H9 (cell line): ENCODE data around the gene NAV1. TPM values are rescaled to one million over a fixed set of nuclear protein-coding genes. Genes with fewer than 3 reads are reported as not detected.
A peak's percentile ranks its signal among the peaks of the same experiment; 100 is the strongest.

Experiments
- DNase-seq: peaks from one replicate; pipeline ENCODE4 v3.0.0-alpha.2; 2017
- H2AFZ ChIP-seq: one replicate; pipeline ENCODE4 v1.6.1; 2013; ENCODE audit warnings: mild to moderate bottlenecking, low read length, control low read depth, moderate library complexity
- H2AK5ac ChIP-seq: 2 replicates; pipeline ENCODE4 v1.6.1; 2013; ENCODE audit warnings: low read length, control low read depth, mixed read lengths; ENCODE audit not compliant: insufficient read length
- H2BK120ac ChIP-seq: one replicate; pipeline ENCODE4 v1.6.1; 2013; ENCODE audit warnings: low read depth, mild to moderate bottlenecking, low read length, control low read depth, inconsistent platforms; ENCODE audit not compliant: poor library complexity, severe bottlenecking
- H2BK12ac ChIP-seq: 2 replicates; pipeline ENCODE4 v1.6.1; 2013; ENCODE audit warnings: low read length, control low read depth, mixed read lengths, low read depth; ENCODE audit not compliant: insufficient read length
- H2BK15ac ChIP-seq: 2 replicates; pipeline ENCODE4 v1.6.1; 2013; ENCODE audit warnings: low read depth, low read length, control low read depth
- H2BK20ac ChIP-seq: one replicate; pipeline ENCODE4 v1.6.1; 2013; ENCODE audit warnings: low read depth, mild to moderate bottlenecking, low read length, control low read depth, inconsistent platforms; ENCODE audit not compliant: poor library complexity, severe bottlenecking
- H2BK5ac ChIP-seq: 2 replicates; pipeline ENCODE4 v1.6.1; 2013; ENCODE audit warnings: low read length, control low read depth, mixed read lengths; ENCODE audit not compliant: insufficient read length
- H3K14ac ChIP-seq: 2 replicates; pipeline ENCODE4 v1.6.1; 2013; ENCODE audit warnings: low read length, control low read depth; ENCODE audit not compliant: insufficient read depth
- H3K18ac ChIP-seq: 2 replicates; pipeline ENCODE4 v1.6.1; 2013; ENCODE audit warnings: low read depth, mild to moderate bottlenecking, mixed read lengths, low read length, control low read depth; ENCODE audit not compliant: insufficient read length
- H3K23ac ChIP-seq: 2 replicates; pipeline ENCODE4 v1.6.1; 2013; ENCODE audit warnings: low read length, control low read depth, mixed read lengths, low read depth; ENCODE audit not compliant: insufficient read length
- H3K23me2 ChIP-seq: 2 replicates; pipeline ENCODE4 v1.6.1; 2013; ENCODE audit warnings: low read depth, mild to moderate bottlenecking, mixed read lengths, low read length, control low read depth; ENCODE audit not compliant: insufficient read length, poor library complexity, severe bottlenecking
- H3K27ac ChIP-seq: 2 replicates; pipeline ENCODE4 v1.5.1; 2013; ENCODE audit warnings: low read length, control low read depth, mixed read lengths, low read depth; ENCODE audit not compliant: insufficient read length
- H3K27me3 ChIP-seq: 2 replicates; pipeline ENCODE4 v1.6.1; 2013; ENCODE audit warnings: low read length, control low read depth, inconsistent platforms; ENCODE audit not compliant: insufficient read depth
- H3K4ac ChIP-seq: 2 replicates; pipeline ENCODE4 v1.6.1; 2013; ENCODE audit warnings: low read depth, mild to moderate bottlenecking, control low read depth, inconsistent platforms, low read length, moderate library complexity
- H3K4me1 ChIP-seq: 2 replicates; pipeline ENCODE4 v1.6.1; 2013; ENCODE audit warnings: low read length, control low read depth, inconsistent platforms; ENCODE audit not compliant: insufficient read depth
- H3K4me2 ChIP-seq: 2 replicates; pipeline ENCODE4 v1.6.1; 2013; ENCODE audit warnings: low read length, control low read depth, mixed read lengths; ENCODE audit not compliant: insufficient read length, insufficient read depth
- H3K56ac ChIP-seq: 2 replicates; pipeline ENCODE4 v1.6.1; 2013; ENCODE audit warnings: low read depth, mild to moderate bottlenecking, mixed read lengths, low read length, control low read depth; ENCODE audit not compliant: insufficient read length
- H3K79me1 ChIP-seq: 2 replicates; pipeline ENCODE4 v1.6.1; 2013; ENCODE audit warnings: low read depth, mild to moderate bottlenecking, moderate library complexity, low read length, control low read depth, inconsistent platforms; ENCODE audit not compliant: insufficient read depth, poor library complexity, severe bottlenecking
- H3K79me2 ChIP-seq: 2 replicates; pipeline ENCODE4 v1.6.1; 2013; ENCODE audit warnings: low read length, control low read depth, inconsistent platforms; ENCODE audit not compliant: insufficient read depth
- H3K9ac ChIP-seq: 2 replicates; pipeline ENCODE4 v1.6.1; 2013; ENCODE audit warnings: low read length, control low read depth, mixed read lengths; ENCODE audit not compliant: insufficient read length; ENCODE audit errors: extremely low read depth
- H3K9me3 ChIP-seq: one replicate; pipeline ENCODE4 v1.6.1; 2013; ENCODE audit warnings: low read depth, low read length, inconsistent platforms; ENCODE audit not compliant: control insufficient read depth
- H3T11ph ChIP-seq: one replicate; pipeline ENCODE4 v1.6.1; 2013; ENCODE audit warnings: mild to moderate bottlenecking, low read length, control low read depth, inconsistent platforms
- H4K20me1 ChIP-seq: one replicate; pipeline ENCODE4 v1.6.1; 2013; ENCODE audit not compliant: control insufficient read depth, insufficient read length, insufficient read depth
- H4K5ac ChIP-seq: 2 replicates; pipeline ENCODE4 v1.6.1; 2013; ENCODE audit warnings: low read depth, mild to moderate bottlenecking, mixed read lengths, low read length, control low read depth; ENCODE audit not compliant: insufficient read length
- H4K8ac ChIP-seq: replicated peaks from 2 replicates; pipeline ENCODE4 v1.6.1; 2013; ENCODE audit warnings: low read length, control low read depth, mixed read lengths, low read depth; ENCODE audit not compliant: insufficient read length
- H4K91ac ChIP-seq: 2 replicates; pipeline ENCODE4 v1.6.1; 2013; ENCODE audit warnings: low read depth, mild to moderate bottlenecking, moderate library complexity, mixed read lengths, low read length, control low read depth; ENCODE audit not compliant: insufficient read length
- H3K27ac Mint-ChIP-seq, 3 experiments: 2 replicates in 2 of 3; 3 replicates in 1 of 3; pipeline ENCODE4 v1.8.0; 2020 to 2021; ENCODE audit warnings: mixed read lengths in 3 of 3, mild to moderate bottlenecking in 1 of 3, moderate library complexity in 1 of 3
- H3K27me3 Mint-ChIP-seq: 2 replicates; pipeline ENCODE4 v1.8.0; 2021; ENCODE audit warnings: low read depth, mild to moderate bottlenecking, moderate library complexity, mixed read lengths
- H3K36me3 Mint-ChIP-seq, 3 experiments: 2 replicates in 2 of 3; 3 replicates in 1 of 3; pipeline ENCODE4 v1.8.0; 2020 to 2021; ENCODE audit warnings: low read depth in 3 of 3, mixed read lengths in 3 of 3; ENCODE audit not compliant: insufficient read depth in 1 of 3
- H3K4me1 Mint-ChIP-seq, 2 experiments: 2 replicates each; pipeline ENCODE4 v1.8.0; 2020; ENCODE audit warnings: mixed read lengths in 2 of 2
- H3K4me3 Mint-ChIP-seq, 2 experiments: 2 replicates in 1 of 2; 3 replicates in 1 of 2; pipeline ENCODE4 v1.8.0; 2020 to 2021; ENCODE audit warnings: mild to moderate bottlenecking in 2 of 2, mixed read lengths in 2 of 2, moderate library complexity in 1 of 2
- H3K9me3 Mint-ChIP-seq, 2 experiments: 2 replicates in 1 of 2; 3 replicates in 1 of 2; pipeline ENCODE4 v1.8.0; 2020; ENCODE audit warnings: mild to moderate bottlenecking in 2 of 2, mixed read lengths in 2 of 2, moderate library complexity in 1 of 2
- WGBS: extraction: QIAGEN DNeasy Blood & Tissue Kit; methylation state at CpG from one replicate; pipeline ENCODE4 v1.1.7; 2013; ENCODE audit warnings: missing lambda C conversion rate, low lambda C conversion rate, mixed read lengths; ENCODE audit not compliant: insufficient read length; ENCODE audit errors: extremely low coverage; 5-methylcytosine and 5-hydroxymethylcytosine counted together
- total RNA-seq: library from RNA; stranded (reverse); gene quantifications from 2 replicates; pipeline ENCODE4 v1.2.1, GENCODE V29; 2021
- TF ChIP-seq, protein P1 (sequence below): fragments of 200-600 bp; sonication (generic); conservative IDR thresholded peaks from 3 replicates; pipeline ENCODE4 v1.8.0; 2021; ENCODE audit warnings: antibody characterized with exemption, mild to moderate bottlenecking

Gene NAV1
- total RNA-seq, 1 experiment from 2014 or later: 20.5 TPM

DNA sequence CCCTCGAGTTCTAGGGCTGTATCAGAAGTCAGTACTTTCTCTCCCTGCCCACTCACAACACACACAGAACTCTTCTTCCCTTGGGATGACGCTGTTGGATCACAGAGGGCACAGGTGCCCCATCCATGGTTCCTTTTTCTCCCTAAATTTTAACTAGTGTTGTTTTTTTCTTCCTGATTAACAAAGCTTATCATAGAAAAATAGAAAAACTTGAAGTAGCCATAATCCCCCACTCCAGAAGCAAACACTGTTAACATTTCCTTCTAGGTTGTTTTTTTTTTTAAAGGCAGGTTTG lies 27.5 kb downstream of the NAV1 start:
- Histone ChIP-seq H4K20me1 (no peaks in the 10 kb centered on the region), H3K79me2 (no peaks in the 10 kb centered on the region), H2BK12ac (no peak overlapping the region), H3K4me1 (no peaks in the 10 kb centered on the region), H3K27ac (no peak overlapping the region), H3K14ac (no peak overlapping the region), H4K91ac (no peak overlapping the region), H3T11ph (no peak overlapping the region), H3K18ac (no peak overlapping the region), H3K79me1 (no peaks in the 10 kb centered on the region), H2BK5ac (no peak overlapping the region), H2BK20ac (no peak overlapping the region), H3K4ac (no peak overlapping the region), H2BK15ac (no peak overlapping the region), H3K4me2 (no peak overlapping the region), H3K56ac (no peak overlapping the region), H3K23me2 (no peaks in the 10 kb centered on the region), H4K5ac (no peak overlapping the region), H2BK120ac (no peak overlapping the region), H3K9ac (no peak overlapping the region), H3K9me3 (no peaks in the 10 kb centered on the region), H2AFZ (no peak overlapping the region), H4K8ac (no peak overlapping the region), H2AK5ac (no peak overlapping the region), H3K23ac (no peak overlapping the region), H3K27me3 (no peaks in the 10 kb centered on the region; the same call in 1 of the 2 replicates)
- Mint-ChIP-seq H3K27ac (peak overlapping the region in 1 of 3 experiments; percentile 44; a peak in 1 of 7 replicates), H3K27me3 (peaks cover 3% of the 10 kb centered on the region), H3K36me3 (no peaks in the 10 kb centered on the region), H3K4me3 (peak overlapping the region in 1 of 2 experiments; percentile 25; a peak in 1 of 5 replicates), H3K9me3 (no peaks in the 10 kb centered on the region), H3K4me1 (peaks cover 0 to 15% of the 10 kb centered on the region in 2 experiments; a peak in 3 of 4 replicates)
- DNase-seq: no peak
- TF ChIP-seq, protein P1, sequence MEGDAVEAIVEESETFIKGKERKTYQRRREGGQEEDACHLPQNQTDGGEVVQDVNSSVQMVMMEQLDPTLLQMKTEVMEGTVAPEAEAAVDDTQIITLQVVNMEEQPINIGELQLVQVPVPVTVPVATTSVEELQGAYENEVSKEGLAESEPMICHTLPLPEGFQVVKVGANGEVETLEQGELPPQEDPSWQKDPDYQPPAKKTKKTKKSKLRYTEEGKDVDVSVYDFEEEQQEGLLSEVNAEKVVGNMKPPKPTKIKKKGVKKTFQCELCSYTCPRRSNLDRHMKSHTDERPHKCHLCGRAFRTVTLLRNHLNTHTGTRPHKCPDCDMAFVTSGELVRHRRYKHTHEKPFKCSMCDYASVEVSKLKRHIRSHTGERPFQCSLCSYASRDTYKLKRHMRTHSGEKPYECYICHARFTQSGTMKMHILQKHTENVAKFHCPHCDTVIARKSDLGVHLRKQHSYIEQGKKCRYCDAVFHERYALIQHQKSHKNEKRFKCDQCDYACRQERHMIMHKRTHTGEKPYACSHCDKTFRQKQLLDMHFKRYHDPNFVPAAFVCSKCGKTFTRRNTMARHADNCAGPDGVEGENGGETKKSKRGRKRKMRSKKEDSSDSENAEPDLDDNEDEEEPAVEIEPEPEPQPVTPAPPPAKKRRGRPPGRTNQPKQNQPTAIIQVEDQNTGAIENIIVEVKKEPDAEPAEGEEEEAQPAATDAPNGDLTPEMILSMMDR: no peak
- no CpG with 5 or more reads among the region's 2 CpGs for WGBS
